ENCODE measurements around the gene PLXNA2. TPM values are rescaled to one million over a fixed set of nuclear protein-coding genes. Genes with fewer than 3 reads are reported as not detected.

Gene PLXNA2
- polyA plus RNA-seq, 2 of the 4 experiments (the other 2 are of a cell fraction), result 0.36 to 0.87 TPM

DNA sequence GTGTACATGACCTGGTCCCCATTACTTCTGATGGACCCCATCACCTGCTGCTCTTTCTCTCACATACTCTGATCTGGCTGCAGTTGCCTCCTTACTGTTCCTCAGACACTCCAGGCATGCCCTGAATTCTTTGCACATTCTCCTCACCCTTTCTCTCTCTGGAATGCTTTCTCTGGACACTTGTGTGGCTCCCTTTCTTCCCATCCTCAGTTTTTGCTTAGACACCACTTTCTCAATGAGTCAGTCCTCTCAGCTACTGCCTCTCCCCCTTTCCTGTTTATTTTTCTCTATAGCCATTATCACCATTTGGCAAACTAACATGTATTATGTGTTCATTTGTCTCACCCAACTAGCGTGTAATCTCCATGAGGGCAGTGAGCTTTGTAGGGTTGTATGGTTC is 28.1 kb downstream of the PLXNA2 start:
- Histone ChIP-seq H3K4me1 (peaks cover 16% of the 10 kb centered on the region), H3K27ac (no peak overlapping the region), H3K4me2 (no peak overlapping the region), H3K9me3 (no peaks in the 10 kb centered on the region), H3K4me3 (no peak overlapping the region)
- POLR2A ChIA-PET, result no interaction called here
- CTCF ChIA-PET, result interaction anchor here (1.0 to 3.6 kb wide), 6 partner anchors 9 to 84 kb away, joined by 3 to 26 read pairs (median 4); partner anchors contain the start of gene PLXNA2
- DNase-seq (ENCODE audit: low read depth in 1 of 2, low spot score in 1 of 2) (no peak), ATAC-seq (no peak), FAIRE-seq (no peak)
- TF ChIP-seq, protein P1, sequence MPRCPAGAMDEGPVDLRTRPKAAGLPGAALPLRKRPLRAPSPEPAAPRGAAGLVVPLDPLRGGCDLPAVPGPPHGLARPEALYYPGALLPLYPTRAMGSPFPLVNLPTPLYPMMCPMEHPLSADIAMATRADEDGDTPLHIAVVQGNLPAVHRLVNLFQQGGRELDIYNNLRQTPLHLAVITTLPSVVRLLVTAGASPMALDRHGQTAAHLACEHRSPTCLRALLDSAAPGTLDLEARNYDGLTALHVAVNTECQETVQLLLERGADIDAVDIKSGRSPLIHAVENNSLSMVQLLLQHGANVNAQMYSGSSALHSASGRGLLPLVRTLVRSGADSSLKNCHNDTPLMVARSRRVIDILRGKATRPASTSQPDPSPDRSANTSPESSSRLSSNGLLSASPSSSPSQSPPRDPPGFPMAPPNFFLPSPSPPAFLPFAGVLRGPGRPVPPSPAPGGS (IDR thresholded peaks at IDR 0.05), result no peak
- TF ChIP-seq HOXA7 (CRISPR knock-in tag; IDR thresholded peaks at IDR 0.05) (no peak), CHD4 (IDR thresholded peaks at IDR 0.05; ENCODE audit: borderline replicate concordance) (no peak), ZNF302 (CRISPR knock-in tag; IDR thresholded peaks at IDR 0.05) (no peak), ZFP36 (IDR thresholded peaks at IDR 0.05; ENCODE audit: borderline replicate concordance, partially characterized antibody) (no peak), NPAS2 (CRISPR knock-in tag; IDR thresholded peaks at IDR 0.05; ENCODE audit: borderline replicate concordance) (no peak), RARB (CRISPR knock-in tag; IDR thresholded peaks at IDR 0.05) (no peak), CEBPB (IDR thresholded peaks at IDR 0.05) (no peak), TP53 (CRISPR knock-in tag; IDR thresholded peaks at IDR 0.05) (no peak), JUNB (IDR thresholded peaks at IDR 0.05) (no peak), FOXS1 (CRISPR knock-in tag; IDR thresholded peaks at IDR 0.05) (no peak), CBX8 (IDR thresholded peaks at IDR 0.05) (no peak), POLR2AphosphoS2 (conservative IDR thresholded peaks at IDR 0.05; ENCODE audit: low read length) (no peak), FOSB (CRISPR knock-in tag; IDR thresholded peaks at IDR 0.05) (no peak), RCOR1 (IDR thresholded peaks at IDR 0.05; ENCODE audit: low read depth, low read length) (no peak), SREBF2 (IDR thresholded peaks at IDR 0.05) (no peak), MYC (IDR thresholded peaks at IDR 0.05; ENCODE audit: borderline replicate concordance, low read length) (no peak), HMGXB4 (CRISPR knock-in tag; IDR thresholded peaks at IDR 0.05; ENCODE audit: borderline replicate concordance) (no peak)
- TF ChIP-seq, protein P2, sequence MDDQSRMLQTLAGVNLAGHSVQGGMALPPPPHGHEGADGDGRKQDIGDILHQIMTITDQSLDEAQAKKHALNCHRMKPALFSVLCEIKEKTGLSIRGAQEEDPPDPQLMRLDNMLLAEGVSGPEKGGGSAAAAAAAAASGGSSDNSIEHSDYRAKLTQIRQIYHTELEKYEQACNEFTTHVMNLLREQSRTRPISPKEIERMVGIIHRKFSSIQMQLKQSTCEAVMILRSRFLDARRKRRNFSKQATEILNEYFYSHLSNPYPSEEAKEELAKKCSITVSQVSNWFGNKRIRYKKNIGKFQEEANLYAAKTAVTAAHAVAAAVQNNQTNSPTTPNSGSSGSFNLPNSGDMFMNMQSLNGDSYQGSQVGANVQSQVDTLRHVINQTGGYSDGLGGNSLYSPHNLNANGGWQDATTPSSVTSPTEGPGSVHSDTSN (IDR thresholded peaks at IDR 0.05), result no peak
- WGBS (ENCODE audit: missing lambda C conversion rate), result 75% methylated on average over 1 of the region's 1 CpG

DNA sequence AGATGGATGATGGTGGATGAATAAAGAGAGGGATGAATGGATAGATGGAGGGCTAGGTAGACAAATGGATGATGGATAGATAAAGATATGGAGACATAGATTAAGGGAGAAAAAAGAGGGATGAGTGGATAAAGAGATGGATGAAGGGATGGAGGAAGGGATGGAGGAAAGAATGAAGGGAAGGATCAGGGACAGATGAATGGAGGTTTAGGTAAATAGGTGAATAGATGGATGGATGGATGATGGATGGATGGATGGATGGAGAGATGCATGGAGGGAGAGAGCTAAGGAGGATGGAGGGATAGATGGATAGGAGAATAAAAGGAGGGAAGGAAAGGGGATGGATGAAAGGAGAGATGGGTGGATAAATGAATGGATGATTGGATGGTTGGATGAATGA is 28.8 kb downstream of the PLXNA2 start:
- TF ChIP-seq ZSCAN20 (CRISPR knock-in tag; IDR thresholded peaks at IDR 0.05) (no peak), JUN (IDR thresholded peaks at IDR 0.05) (no peak), POLR2AphosphoS2 (conservative IDR thresholded peaks at IDR 0.05; ENCODE audit: low read length) (no peak), E2F6 (IDR thresholded peaks at IDR 0.05; ENCODE audit: borderline replicate concordance, low read depth) (no peak), GATA3 (IDR thresholded peaks at IDR 0.05; ENCODE audit: borderline replicate concordance) (no peak), HOXB13 (CRISPR knock-in tag; IDR thresholded peaks at IDR 0.05; ENCODE audit: low read depth) (no peak), BHLHE40 (IDR thresholded peaks at IDR 0.05; ENCODE audit: low read depth, low read length) (no peak), RCOR1 (IDR thresholded peaks at IDR 0.05; ENCODE audit: low read depth, low read length) (no peak), MAFK (IDR thresholded peaks at IDR 0.05; ENCODE audit: partially characterized antibody) (no peak)
- peaks cover 11% of the 10 kb centered on the region for H3K4me1 ChIP-seq

More for the DNA sequence above, 28.8 kb downstream of the PLXNA2 start:
- DNase-seq (ENCODE audit: low read depth in 1 of 2, low spot score in 1 of 2) (no peak), FAIRE-seq (no peak), ATAC-seq (no peak)
- Histone ChIP-seq H3K9me3 (no peaks in the 10 kb centered on the region), H3K4me2 (no peak overlapping the region), H3K4me3 (no peak overlapping the region), H3K27ac (no peak overlapping the region)
- CTCF ChIA-PET, result interaction anchor here (1.0 to 2.2 kb wide), 5 partner anchors 8 to 29 kb away, joined by 3 to 10 read pairs (median 4); partner anchors contain the start of gene PLXNA2
- POLR2A ChIA-PET, result no interaction called here
